Measurements from ENCODE around the gene POU2F1.
A peak's percentile ranks its signal among the peaks of the same experiment; 100 is the strongest.
"Not testable (repeated sequence)": the region's sequence is repeated elsewhere in the genome, so short reads cannot be mapped to it uniquely, and the experiment has no call there.

POU2F1 gene

GRCh38 chr1:167231873-167232450 lies 11.3 kb downstream of the POU2F1 start:
- no peak for DNase-seq (ENCODE audit: low spot score)

- DNase-seq (ENCODE audit: low spot score), result no peak
Observed at GRCh38 chr1:167232801-167233200, 12.1 kb downstream of the POU2F1 start.

- DNase-seq (ENCODE audit: low spot score), result no peak
Observed at GRCh38 chr1:167233373-167233772, 12.7 kb downstream of the POU2F1 start.

GRCh38 chr1:167237000-167237399 lies 16.3 kb downstream of the POU2F1 start:
- DNase-seq (ENCODE audit: low spot score), result no peak

GRCh38 chr1:167238713-167239112 lies 18.0 kb downstream of the POU2F1 start:
- DNase-seq (ENCODE audit: low spot score), result no peak

GRCh38 chr1:167239257-167239656 lies 18.6 kb downstream of the POU2F1 start:
- DNase-seq (ENCODE audit: low spot score), result no peak

GRCh38 chr1:167244244-167244643 lies 23.6 kb downstream of the POU2F1 start:
- no peak for DNase-seq (ENCODE audit: low spot score)

GRCh38 chr1:167245168-167245567 lies 24.5 kb downstream of the POU2F1 start:
- DNase-seq (ENCODE audit: low spot score), result not testable (repeated sequence)

- no peak for DNase-seq (ENCODE audit: low spot score)
Observed at GRCh38 chr1:167246971-167247370, 26.3 kb downstream of the POU2F1 start.

- DNase-seq (ENCODE audit: low spot score), result no peak
Observed at GRCh38 chr1:167247754-167248153, 27.1 kb downstream of the POU2F1 start.

- no peak for DNase-seq (ENCODE audit: low spot score)
Observed at GRCh38 chr1:167248707-167249642, 28.3 kb downstream of the POU2F1 start.

- DNase-seq (ENCODE audit: low spot score), result no peak
Observed at GRCh38 chr1:167249702-167250101, 29.0 kb downstream of the POU2F1 start.

GRCh38 chr1:167250482-167250881 lies 29.8 kb downstream of the POU2F1 start:
- no peak for DNase-seq (ENCODE audit: low spot score)

GRCh38 chr1:167251472-167251871 lies 30.8 kb downstream of the POU2F1 start:
- DNase-seq (ENCODE audit: low spot score), result no peak

GRCh38 chr1:167252986-167253385 lies 32.3 kb downstream of the POU2F1 start:
- no peak for DNase-seq (ENCODE audit: low spot score)

GRCh38 chr1:167258858-167259257 lies 38.2 kb downstream of the POU2F1 start:
- no peak for DNase-seq (ENCODE audit: low spot score)

GRCh38 chr1:167262836-167263235 lies 42.1 kb downstream of the POU2F1 start:
- no peak for DNase-seq (ENCODE audit: low spot score)

- no peak for DNase-seq (ENCODE audit: low spot score)
Observed at GRCh38 chr1:167263344-167263743, 42.7 kb downstream of the POU2F1 start.

- DNase-seq (ENCODE audit: low spot score), result no peak
Observed at GRCh38 chr1:167263819-167264464, 43.3 kb downstream of the POU2F1 start.

GRCh38 chr1:167266965-167267364 lies 46.3 kb downstream of the POU2F1 start:
- no peak for DNase-seq (ENCODE audit: low spot score)

- DNase-seq (ENCODE audit: low spot score), result no peak
Observed at GRCh38 chr1:167268347-167268787, 47.7 kb downstream of the POU2F1 start.

GRCh38 chr1:167270349-167271092 lies 49.8 kb downstream of the POU2F1 start:
- DNase-seq (ENCODE audit: low spot score), result peak; percentile 18

Measured in Ammon's horn (tissue), 1 donor.